RCC 7860 (cell line): ENCODE results near the gene OPALIN.

Experiments
- DNase-seq: peaks from one replicate; pipeline ENCODE4 v3.0.0-alpha.2; 2015; ENCODE audit warnings: low spot score
- FAIRE-seq: peaks from 2 replicates; lab custom pipeline; 2012; peaks lifted over from hg19 to GRCh38; lab: Jason Lieb, UNC

Gene OPALIN

DNA sequence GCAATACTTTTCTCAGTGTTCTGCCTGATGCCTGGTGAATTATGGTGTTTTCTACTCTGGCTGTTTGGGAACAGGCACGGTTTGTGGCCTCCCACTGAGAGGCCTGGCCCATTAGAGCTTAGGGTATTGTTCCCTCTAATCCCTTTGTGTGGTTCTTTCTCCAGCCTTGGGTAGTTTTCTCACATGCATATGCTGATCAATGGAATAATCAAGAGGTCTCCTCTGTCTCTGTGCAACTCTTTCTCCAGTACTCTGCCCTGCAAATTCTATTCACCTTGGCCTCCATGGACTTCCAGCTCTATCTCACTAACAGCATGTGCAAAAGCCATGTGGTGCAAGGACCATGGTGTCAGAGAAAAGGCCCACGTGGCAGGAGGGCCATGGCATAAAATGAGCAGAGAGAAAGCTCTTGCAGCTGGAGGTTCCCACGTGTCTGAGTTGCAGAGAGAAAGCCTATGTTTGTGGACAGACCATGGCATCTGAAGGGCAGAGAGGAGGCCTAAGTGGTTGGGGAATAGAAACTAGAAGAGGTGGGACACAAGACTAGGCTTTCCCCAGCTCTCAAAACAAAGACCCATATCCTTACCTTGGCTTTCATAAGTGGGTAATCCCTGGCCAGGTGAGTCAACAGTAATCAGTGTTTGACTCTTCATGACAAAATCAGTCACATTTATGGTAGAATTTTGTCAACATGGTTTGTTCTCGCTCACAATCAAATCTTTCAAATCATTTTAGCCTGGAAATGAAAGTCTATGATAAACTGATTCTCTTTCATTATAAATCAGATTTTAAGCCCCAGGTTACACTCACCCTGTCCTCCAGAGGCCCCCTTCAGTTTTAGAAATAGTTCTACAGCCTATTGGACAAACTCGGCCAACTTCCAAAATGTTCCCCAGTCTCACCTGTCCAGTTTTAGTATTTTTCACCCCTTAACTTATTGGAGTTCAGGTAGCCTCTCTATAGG lies 17.3 kb downstream of the OPALIN start:
- DNase-seq: no peak
- no peak for FAIRE-seq

DNA sequence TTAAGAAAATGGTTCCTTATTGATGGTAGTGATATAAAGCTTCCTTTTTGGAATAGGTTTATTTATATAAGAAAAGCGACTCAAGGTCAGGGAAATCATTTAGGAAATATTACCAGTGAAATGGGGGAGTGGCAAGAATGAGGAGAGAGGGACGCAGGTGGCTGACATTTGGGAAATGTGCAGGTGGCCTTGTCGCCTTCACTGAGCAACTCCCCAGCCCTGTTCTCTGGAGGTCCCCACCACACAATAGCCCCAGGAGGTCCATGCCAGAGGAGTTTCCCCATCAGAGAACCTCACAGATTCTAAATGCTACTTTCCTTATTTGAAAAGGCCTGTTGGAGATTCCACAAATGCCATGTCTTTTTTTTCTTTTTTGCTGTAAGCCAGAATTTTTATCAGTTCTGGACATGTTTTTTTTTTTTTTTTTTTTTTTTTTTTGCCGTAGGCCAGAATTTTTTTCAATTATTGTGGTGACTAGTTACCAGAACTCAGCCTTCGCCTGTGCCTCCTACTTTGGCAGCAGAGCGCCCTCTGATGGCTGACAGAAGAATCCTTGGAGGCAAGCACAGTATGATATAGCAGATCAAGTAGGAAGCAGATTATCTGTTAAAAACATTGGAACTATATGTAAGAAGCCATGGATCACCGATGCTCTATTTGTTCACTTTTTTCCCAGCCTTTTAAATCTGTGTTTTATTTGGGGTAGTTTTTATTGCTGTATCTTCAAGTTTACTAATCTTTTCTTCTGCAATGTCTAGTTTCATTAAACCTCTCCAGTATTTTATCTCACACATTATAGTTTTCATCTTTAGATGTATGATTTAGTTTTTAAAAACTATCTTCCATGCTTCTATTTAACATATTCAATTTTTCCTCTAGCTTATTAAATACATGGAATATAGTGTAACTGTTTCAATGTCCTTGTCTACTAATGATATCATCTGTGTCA lies 18.6 kb downstream of the OPALIN start:
- FAIRE-seq (no peak), DNase-seq (peak; percentile 20)

DNA sequence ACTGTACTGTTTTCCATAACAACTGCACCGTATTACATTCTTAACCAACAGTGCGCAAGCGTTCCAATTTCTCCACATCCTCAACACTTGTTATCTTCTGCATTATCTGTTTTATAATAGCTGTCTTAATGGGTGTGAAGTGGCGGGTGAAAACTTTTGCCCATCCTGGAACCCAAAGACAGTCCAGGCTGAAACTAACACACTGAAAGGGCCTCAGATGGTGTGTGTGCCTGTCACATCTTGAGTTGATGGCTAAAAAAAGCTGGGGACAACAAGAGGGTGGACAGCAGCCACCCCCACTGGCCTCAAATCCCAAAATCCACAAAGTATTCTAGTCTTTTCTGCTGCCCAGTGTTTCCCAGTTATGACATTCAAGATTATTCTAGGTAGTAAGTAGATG lies 19.4 kb downstream of the OPALIN start:
- no peak for DNase-seq
- no peak for FAIRE-seq

DNA sequence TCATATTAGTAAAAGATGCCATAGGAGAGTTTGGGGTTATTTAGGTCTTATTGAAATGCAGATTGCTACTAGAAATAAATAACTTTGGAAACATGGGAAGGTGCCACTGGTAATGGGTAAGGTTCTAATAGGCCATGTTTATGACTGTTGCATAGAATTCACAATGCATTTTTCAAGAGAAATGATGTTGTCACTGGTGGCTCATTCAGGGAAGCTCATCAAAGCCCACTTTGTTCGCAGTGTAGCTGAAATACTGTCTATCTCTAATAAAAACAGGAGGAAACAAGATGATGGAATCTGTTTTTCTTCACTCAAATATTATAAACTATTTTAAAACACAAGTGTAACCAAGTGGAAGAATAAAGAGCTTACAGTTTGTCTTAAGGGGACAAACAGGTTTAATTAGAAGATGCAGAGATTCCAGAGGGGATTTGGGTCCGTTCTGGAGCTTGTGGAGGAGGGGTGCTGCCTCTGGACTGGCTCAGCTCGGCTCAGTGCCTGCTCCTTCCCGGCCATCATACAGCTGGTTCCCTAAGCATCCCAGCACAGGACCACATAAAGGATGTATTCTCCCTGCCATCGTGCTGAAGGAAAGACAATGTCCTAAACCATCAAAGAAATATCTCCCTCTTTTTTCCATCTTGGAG lies 20.4 kb downstream of the OPALIN start:
- DNase-seq (no peak), FAIRE-seq (no peak)

DNA sequence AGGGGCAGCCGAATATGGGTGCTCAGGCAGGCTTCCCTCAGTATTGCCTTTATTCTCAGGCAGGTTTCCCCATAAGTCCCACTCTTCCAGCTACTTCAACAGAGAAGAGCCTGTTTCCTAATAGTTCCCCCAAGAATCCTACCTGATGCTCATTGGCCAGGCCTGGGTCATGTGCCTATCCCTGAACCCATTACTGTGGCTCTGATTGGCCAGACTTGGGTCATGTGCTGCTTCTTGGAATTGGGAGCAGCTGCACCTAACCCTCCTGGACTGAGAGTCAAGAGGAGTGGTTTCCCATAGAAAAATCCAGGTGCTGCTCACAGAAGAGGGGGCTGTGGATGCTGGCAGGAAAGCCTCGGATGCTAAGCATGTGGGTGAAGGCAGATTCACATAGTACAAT lies 21.7 kb downstream of the OPALIN start:
- DNase-seq (no peak), FAIRE-seq (no peak)

DNA sequence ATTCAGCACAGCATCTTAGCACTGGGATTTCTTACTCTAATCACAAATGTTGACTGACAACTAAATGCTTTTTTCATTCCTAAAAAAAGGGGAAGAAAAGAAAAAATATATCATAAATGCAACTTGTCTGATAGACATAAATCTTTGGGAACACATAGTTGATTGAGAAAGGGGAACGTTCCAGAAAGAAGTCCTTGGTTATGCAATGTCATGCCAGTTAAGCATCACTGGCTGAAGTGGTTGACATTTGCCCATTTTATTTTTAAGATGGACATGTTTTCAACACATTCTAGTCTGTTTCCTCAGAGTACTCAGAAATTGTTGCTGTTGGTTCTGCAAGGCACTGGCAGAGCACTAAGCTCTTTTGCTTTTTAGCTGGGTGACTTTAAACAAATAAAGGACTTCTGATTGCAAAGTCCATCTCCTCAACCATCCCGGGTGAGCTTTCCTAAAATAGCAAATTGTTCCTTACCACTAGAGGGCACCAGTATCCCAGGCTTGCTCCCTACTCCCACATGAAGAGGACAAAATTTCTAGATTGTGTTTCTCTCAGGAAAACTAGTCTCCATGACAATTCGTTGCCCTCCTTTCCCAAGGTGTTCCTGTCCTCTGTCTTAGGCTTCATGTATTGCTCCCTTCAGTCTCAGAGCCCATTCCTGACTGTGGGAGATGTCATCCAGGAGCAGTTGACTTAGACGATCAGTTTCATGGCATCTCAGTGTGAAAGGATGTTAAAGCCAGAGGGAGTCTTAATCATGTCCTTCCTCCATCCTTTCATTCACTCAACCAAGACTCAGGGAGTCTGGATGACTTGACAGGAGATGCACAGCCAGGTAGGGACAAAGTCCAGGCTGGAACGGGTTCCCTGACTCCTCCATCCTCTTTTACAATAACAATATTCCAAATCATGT lies 23.9 kb downstream of the OPALIN start:
- DNase-seq (peak; percentile 21), FAIRE-seq (peak; percentile 7)

DNA sequence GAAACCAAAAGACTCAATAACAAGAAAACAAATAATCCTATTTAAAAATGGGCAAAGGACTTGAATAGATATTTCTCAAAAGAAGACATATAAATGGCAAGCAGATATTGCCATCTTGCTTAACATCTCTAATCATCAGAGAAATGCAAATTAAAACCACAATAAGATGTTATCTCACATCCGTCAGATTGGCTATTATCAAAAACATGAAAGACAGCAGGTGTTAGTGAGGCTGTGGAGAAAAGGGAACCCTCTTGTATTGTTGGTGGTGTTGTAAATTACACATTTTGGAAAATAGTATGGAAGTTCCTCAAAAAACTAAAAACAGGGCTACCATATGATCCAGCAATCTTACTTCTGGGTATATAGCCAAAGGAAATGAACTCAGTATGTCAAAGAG lies 25.7 kb downstream of the OPALIN start:
- FAIRE-seq: no peak
- DNase-seq: no peak

DNA sequence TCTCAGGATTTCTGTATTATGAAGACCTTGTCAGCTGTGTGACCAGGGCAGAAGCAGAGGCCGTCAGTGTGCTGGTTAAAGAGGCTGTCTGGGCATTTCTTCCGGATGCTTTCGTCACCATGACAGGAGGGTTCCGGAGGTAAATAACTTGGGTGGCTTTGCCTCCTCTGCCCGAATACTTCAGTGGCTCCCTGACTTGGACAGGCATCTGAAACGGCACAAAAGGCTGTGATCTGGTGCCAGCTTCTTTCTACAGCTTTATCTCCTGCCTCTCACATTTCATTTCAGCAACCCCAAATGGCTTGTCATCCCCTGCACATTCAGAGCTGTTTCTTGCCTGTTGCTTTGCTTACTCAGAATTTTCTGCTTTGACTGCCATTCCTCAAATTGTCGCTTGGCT lies 31.3 kb downstream of the OPALIN start:
- DNase-seq (no peak), FAIRE-seq (no peak)

DNA sequence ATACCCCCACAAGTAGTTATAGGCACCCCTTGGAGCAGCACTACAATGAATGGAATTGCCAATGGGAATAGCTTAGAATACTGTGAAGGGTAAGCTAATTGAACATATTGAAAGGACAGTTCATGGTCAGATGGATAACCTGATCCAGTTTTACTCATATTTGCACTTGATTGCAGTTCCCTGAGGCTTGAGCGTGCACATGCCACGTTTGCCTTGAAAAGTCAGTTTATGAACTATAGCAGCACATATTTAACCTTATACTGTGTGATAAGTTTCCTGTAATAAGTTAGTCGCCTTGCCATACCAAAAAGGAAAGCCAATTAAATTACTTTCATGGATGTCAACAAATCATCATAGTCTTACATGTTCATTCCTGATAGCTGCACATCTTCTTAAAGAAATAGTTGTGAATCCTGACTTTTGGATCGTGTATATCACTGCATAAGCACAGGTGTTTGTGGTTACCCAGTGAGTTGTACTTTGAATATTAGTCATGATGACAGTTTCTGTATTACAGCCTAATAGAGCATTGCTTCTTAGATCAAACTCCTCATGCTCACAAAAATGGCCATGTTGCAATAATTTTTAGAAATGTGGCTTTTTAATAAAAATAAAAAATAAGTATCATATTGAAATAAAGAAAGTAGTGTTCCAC lies 33.0 kb downstream of the OPALIN start:
- FAIRE-seq (no peak), DNase-seq (no peak)

DNA sequence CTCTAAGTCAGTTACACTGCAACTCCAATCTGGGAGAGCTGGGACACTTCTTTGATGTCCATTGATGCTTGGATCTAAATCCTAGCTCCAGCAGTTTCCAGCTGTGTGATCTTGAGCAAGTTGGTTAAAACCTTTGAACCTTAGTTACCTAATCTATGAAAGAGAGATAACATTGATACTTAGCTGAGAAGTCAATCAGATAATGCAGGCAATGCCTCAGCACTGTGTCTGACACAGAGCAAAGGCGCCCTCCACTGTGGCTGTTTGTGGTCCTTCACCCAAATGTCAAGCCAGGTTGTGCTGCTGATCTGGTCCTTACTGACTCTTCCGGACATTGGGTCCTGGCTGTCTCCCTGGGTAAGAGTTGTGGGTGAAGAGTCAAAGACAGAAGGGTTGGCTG lies 34.4 kb downstream of the OPALIN start:
- FAIRE-seq (no peak), DNase-seq (no peak)

DNA sequence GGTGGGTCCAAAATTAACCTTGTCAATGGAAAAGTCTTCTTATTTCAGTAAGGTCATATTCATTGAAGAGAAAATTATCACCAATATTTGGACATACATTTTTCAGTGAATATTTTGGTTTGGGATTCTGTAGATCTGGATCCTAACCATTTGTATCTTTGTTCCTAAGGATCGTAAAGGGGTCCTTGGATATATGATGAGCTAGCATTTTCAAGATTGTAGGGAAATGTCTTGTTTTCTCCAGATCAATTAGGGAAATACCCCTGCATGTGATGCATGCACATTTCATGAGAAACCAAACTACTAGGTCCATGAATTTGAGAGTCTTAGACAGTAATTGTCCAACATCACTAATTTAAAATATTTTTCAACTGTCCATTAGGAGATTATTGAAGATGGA lies 36.5 kb downstream of the OPALIN start:
- FAIRE-seq (no peak), DNase-seq (no peak)

DNA sequence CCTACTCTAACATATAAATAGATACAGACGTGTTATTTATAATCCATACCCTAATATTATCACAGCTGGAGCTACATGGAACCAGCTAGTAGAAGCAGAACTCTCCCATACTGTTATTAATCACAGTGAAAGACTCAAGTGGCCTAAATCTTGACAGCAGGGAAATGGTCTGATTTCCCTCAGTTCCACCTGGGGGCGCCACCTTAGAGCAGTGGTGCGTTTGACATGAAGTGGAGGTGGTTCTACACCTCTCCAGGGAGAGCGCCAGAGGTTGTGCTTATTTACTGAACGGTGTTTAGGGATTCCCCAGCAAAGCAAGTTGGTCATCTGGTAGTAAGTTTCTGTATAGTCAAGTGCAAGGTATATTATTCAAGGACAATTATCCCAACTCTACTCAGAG lies 37.0 kb downstream of the OPALIN start:
- FAIRE-seq: no peak

DNA sequence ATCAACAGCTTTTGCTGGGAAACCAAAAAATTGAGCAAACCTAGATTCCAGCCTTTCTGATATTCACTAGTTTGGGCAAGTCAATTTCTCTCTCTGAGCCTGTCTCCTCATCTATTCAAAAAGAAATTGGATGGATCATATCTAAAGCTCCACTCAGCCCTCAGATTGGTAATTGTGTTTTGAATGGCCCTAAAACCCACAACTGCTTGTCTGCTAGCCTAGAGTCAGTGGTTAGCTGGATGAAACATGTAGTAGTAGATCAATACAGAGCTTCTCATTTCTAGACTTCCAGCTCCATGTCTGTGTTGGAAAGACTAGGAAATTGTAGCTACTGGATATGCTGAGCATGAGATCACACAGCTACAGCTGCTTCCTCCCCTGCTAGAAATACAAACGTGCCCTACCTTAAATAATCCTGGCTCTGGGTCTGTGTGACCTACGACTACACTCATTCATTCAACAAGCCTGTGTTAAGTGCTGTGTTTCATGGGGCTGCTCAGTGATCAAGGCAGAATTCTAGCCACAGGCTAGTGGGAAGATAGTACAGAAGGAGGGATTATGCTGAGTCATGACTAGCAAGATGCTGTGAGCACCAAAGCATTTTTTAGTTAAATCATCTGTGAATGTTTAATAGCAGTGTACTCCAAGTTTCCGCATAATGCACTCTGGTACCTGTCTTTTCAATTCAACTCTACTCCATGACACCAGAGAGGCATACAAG lies 38.9 kb downstream of the OPALIN start:
- FAIRE-seq: no peak
- DNase-seq: peak; percentile 8

More for the DNA sequence above, 37.0 kb downstream of the OPALIN start:
- no peak for DNase-seq

DNA sequence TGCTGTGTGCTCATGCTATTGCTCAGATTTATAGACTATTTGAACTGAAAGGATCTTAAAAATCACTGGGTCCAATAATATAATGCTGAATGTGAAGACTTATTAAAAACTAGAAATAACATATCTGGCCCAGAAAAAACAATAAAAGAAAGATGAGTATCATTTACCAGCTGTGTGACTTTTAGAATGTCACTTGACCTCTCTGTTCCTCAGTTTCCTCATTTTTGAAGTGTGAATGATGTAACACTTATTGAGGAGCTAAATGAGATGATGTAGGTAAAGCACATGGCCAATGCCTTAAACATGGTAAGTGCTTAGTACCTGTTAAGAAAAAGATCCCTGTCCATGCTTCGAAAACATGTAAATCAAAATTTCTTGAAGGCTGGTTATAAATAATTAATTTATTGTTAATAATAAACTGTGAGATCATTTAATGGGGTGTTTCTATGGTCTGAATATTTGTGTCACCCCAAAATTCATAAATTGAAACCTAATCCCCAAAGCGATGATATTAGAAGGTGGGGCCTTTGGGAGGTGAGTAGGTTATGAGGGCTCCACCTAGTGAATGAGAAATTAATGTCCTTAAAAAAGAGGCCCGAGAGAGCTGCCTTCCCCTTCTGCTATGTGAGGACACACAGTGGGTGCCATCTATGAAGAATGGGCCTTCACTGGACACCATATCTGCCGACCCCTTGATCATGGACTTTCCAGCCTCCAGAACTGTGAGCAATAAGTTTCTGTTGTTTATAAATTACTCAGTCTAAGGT lies 41.6 kb downstream of the OPALIN start:
- no peak for FAIRE-seq
- DNase-seq: no peak

DNA sequence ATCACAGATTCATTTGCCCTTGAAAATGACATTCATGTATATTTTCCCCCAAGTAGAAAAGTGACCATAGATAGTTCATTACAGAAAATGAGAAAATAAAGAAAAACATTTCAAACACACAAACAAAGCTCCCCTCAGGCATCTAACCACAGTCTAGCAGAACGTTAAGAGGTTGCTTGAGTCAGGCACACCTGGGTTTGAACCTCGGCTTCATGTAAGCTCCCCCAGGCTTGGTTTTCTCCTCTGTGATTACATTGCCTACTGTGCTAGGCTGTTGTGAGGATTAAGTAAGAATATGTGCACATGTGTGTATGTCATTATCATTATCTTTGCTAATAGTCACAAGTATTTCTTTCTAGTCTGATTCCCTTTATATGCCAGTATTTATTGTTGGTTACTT lies 45.5 kb downstream of the OPALIN start:
- no peak for FAIRE-seq
- no peak for DNase-seq

DNA sequence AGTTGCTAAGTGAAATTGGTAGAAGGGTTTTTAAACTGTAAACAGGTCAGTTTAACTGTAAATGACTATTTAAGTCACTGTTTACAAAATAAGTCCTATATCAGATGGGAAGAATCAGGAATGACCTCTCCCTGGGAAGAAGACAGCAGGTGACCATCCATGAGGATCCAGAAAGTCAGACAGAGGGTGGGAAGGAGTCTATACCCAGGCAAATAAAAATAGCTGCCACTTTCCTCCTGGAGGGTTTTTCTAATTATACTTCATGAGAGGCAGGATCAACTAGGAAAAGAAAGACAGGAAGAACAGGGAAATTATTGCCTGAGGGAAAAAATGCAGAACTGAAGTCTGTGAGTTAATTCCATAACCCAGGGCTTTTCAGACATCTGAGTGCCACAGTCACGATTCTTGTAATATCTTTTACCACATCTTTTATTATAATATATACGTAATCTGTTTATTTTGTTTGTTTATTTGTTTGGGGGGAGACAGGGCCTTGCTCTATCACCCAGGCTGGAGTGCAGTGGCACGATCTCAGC lies 47.6 kb downstream of the OPALIN start:
- no peak for DNase-seq
- FAIRE-seq: no peak

DNA sequence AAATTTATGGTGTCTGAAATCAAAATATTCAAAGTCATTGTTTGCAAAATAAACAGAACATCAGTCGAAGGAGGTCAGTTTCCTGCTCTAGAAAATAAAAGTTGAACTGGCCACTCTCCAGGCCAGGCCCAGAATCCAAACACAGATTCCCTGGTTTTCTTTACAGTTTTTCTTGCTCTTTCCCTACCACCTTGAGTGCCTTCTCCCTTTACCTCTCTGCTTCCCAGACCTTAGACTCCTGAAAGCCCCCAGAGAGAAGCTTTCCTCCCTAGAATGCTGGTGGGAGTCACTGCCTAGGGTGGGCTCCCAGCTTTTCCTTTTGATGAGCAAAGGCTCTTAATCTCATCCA lies 48.5 kb downstream of the OPALIN start:
- no peak for FAIRE-seq

More for the DNA sequence above, 48.5 kb downstream of the OPALIN start:
- no peak for DNase-seq
